Measurements from ENCODE around the gene SLMAP.
A peak's percentile ranks its signal among the peaks of the same experiment; 100 is the strongest.
"Not testable (repeated sequence)": the region's sequence is repeated elsewhere in the genome, so short reads cannot be mapped to it uniquely, and the experiment has no call there.

The SLMAP gene

GRCh38 chr3:57855943-57856342, 99.8 kb downstream of the SLMAP start:
- H3K4me3 ChIP-seq (ENCODE audit: control insufficient read depth, low read depth, low read length), result no peak overlapping the region
- no peak for DNase-seq (ENCODE audit: low read depth)
- no peak for TF ChIP-seq CTCF (IDR thresholded peaks at IDR 0.05; ENCODE audit: control insufficient read depth, insufficient read depth, low read depth, low read length, missing control alignments)

- no peak for DNase-seq (ENCODE audit: low read depth)
- peak; percentile 8 for TF ChIP-seq CTCF (IDR thresholded peaks at IDR 0.05; ENCODE audit: control insufficient read depth, insufficient read depth, low read depth, low read length, missing control alignments)
- no peak overlapping the region for H3K4me3 ChIP-seq (ENCODE audit: control insufficient read depth, low read depth, low read length)
Observed at GRCh38 chr3:57856675-57857074, 100.6 kb downstream of the SLMAP start.

- H3K4me3 ChIP-seq (ENCODE audit: control insufficient read depth, low read depth, low read length), result no peak overlapping the region
- DNase-seq (ENCODE audit: low read depth), result no peak
- no peak for TF ChIP-seq CTCF (IDR thresholded peaks at IDR 0.05; ENCODE audit: control insufficient read depth, insufficient read depth, low read depth, low read length, missing control alignments)
Observed at GRCh38 chr3:57862894-57863293, 106.8 kb downstream of the SLMAP start.

GRCh38 chr3:57863380-57863779, 107.3 kb downstream of the SLMAP start:
- TF ChIP-seq CTCF (IDR thresholded peaks at IDR 0.05; ENCODE audit: control insufficient read depth, insufficient read depth, low read depth, low read length, missing control alignments), result no peak
- no peak for DNase-seq (ENCODE audit: low read depth)
- no peak overlapping the region for H3K4me3 ChIP-seq (ENCODE audit: control insufficient read depth, low read depth, low read length)

- peak; percentile 57 for TF ChIP-seq CTCF (IDR thresholded peaks at IDR 0.05; ENCODE audit: control insufficient read depth, insufficient read depth, low read depth, low read length, missing control alignments)
- no peak for DNase-seq (ENCODE audit: low read depth)
- no peak overlapping the region for H3K4me3 ChIP-seq (ENCODE audit: control insufficient read depth, low read depth, low read length)
Observed at GRCh38 chr3:57864853-57865252, 108.7 kb downstream of the SLMAP start.

GRCh38 chr3:57869110-57869509, 113.0 kb downstream of the SLMAP start:
- not testable (repeated sequence) for DNase-seq (ENCODE audit: low read depth)

GRCh38 chr3:57872606-57873005, 116.5 kb downstream of the SLMAP start:
- DNase-seq (ENCODE audit: low read depth), result no peak
- H3K4me3 ChIP-seq (ENCODE audit: control insufficient read depth, low read depth, low read length), result no peak overlapping the region
- no peak for TF ChIP-seq CTCF (IDR thresholded peaks at IDR 0.05; ENCODE audit: control insufficient read depth, insufficient read depth, low read depth, low read length, missing control alignments)

More at GRCh38 chr3:57869110-57869509, 113.0 kb downstream of the SLMAP start:
- H3K4me3 ChIP-seq (ENCODE audit: control insufficient read depth, low read depth, low read length), result not testable (repeated sequence)

All from AG09309 (cell line).